IPS-NIHi7 (cell line): ENCODE results near the gene LCN1.

Source experiments
- DNase-seq: peaks from one replicate; pipeline ENCODE4 v3.0.0; 2012; ENCODE audit warnings: mixed read lengths; ENCODE audit errors: extremely low spot score

The LCN1 gene

DNA sequence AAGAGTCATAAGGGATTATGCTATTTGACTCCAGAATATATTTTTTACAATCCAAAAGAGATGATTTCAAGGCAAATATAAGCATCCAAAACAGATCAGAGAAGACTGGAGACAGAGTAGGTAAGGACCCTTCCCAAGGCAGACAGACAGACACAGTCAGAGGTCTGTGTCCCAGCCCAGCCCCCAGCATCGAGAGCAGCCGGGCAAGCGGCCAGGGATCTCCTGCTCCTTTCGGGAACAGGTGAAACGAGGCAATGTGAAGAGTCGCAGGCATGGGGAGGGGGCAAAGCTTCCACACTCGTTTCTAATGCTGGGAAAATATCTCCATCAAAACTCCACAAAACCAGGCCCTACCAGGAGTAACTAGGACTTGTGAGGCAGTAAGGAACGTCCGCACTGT, 46.1 kb downstream of the LCN1 start:
- DNase-seq: no peak

DNA sequence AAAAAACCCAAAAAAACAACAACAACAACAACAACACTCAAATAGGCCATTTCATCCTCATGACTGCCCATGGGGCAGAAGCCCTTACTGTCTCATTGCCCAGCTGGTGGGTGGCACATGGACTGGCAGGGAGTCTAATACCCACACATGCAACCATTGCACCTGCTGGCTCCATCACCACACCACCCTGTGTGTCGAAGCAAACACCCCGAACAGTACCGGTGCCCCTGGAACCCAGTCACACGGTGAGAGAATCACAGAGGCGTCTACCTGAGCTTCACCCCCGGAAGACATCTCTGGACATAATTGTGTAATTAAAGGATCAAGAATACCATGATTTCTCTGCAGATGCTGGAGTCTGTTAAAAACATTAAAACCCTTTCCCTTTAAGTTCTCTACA, 46.8 kb downstream of the LCN1 start:
- DNase-seq: no peak

DNA sequence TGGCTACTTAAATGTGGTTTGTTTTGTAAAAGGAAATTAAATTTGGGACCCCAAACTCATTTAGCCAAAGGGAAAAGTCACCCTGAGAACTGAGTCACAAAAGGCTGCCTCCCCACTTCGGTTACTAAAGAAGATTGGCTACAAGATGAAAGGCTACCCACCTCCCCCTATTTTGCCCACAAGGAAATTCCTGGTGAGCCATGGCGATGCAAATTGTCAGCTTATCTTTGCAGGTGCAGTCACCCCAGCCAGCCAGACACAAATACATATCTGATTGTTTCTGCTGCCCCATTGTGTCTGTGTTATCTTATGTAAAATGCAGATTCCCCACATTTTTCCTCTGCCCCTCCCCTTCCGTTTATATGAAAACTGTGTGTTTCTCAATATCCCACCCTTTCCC, 49.2 kb downstream of the LCN1 start:
- DNase-seq: no peak

DNA sequence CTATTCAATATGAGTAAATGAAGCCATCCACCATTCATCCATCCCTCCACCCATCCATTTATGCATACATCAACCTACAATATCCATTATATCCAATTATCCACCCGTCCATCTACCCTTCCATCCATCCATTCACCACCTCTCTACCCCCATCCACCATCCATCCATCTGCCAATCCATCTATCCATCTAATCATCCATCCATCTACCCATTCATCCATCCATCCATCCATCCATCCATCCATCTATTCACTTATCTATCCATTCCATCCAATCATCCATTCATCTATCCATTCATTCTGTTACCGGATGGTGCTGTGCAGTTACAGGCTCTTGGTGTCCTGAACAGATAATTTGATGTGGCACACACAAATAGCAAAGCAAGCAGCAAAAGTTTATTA, 51.0 kb downstream of the LCN1 start:
- DNase-seq: no peak

DNA sequence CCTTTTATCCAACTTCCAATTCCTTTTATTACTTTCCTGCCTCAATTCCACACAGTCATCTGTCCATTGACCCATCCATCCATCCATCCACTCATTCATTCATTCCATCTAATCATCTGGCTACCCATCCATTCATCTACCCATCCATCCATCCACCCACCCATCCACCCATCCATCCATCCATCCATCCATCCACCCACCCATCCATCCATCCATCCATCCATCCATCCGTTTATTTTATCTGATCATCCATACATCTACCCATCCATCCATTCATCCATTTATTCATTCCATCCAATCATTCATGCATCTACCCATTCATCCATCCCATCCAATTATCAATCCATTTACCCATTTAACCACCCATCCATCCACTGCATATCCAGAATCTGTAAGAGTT, 51.9 kb downstream of the LCN1 start:
- DNase-seq: no peak

DNA sequence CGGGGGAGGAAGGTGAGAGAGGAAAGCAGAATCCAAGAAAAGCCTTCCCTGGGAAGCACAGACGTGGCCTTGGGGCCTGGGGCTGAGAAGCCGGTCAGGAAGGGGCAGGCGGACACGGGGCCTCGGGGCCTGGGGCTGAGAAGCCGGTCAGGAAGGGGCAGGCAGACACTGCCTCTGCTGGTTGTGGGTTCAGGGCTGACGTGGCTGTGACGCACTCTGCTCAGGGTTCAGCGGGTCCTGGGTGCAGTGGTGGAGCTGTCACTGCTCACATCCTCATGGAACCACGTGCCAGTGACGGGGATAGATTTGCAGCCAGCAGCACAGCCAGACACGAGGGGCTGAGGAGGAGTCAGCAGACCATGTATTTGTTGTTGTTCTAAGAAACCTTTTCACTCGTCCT, 53.1 kb downstream of the LCN1 start:
- DNase-seq: no peak

DNA sequence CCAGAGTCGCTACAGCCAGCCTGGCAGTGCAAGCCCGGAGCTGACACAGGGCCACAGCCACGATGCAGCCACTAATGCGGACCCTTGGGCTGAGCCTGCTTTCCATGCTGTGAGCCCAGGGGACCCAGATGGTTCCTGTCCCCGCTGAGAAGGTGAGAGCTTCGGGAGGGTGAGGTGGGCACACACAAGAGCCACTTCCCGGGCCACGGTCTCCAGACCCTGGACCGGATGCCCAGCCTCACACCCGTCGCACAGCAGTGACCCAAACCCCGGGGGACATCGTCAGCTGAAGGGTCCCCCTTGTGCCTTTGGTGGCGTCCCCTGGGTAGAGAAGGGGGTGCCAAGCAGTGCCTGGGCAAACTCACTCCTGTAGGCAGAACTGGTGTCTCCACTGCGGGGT, 53.7 kb downstream of the LCN1 start:
- no peak for DNase-seq
